RWPE1 (cell line): ENCODE results near the gene KIRREL1.

Experiments
- CTCF ChIA-PET: fragments of 350-600 bp; sonication (Branson Sonifier 250); formaldehyde crosslinking; extraction: SDS; loops from one replicate; lab custom pipeline; 2021; lab: Yijun Ruan, JAX
- POLR2A ChIA-PET: fragments of 400-600 bp; formaldehyde crosslinking; extraction: SDS; loops from one replicate; lab custom pipeline; 2020; ENCODE audit warnings: antibody characterized with exemption; ENCODE audit not compliant: low non-redundant PET; lab: Yijun Ruan, JAX
- DNase-seq: peaks from one replicate; pipeline ENCODE4 v3.0.0; 2012; ENCODE audit warnings: low spot score
- H3K27ac ChIP-seq: fragments of 450-650 bp; 2 replicates; pipeline ENCODE4 v1.5.1; 2017
- TF ChIP-seq, protein P1 (sequence below): fragments of 450-650 bp; conservative IDR thresholded peaks from 2 replicates; pipeline ENCODE4 v1.5.1; 2017; ENCODE audit warnings: low read depth, mild to moderate bottlenecking

Gene KIRREL1

DNA sequence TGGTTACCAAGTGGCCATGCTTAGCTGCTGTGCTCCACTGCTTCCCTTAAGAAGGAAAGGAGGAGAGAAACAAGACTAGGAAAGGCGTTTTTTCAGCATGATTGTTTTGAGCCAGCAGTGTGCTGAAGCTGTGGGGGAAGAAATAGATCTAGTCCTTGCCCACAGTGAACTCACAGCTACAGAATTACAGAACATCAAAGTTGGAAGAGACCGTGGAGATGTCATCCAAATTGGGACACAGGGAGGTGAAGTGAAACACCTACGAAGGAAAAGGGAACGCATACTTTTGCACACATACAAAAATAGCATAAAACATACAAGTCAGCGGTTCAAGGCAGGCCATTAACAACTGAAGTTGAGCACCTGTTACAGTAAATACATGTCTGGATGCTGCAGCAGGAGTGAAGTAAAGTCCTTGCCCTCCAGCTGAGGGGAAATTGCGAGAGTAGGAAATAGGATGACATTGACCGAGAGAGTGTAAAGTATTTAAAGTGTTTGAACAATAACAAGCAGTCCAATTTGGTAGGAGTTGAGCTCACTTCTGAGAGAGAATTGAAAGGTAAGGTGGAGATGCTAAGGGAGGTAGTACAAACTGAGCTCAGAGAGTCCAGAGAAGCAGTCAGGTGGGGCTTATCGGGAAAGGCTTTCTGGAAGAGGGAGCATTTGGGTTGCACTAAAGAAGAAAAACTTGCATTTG, 55.1 kb downstream of the KIRREL1 start:
- ChIA-PET CTCF (interaction anchor here (1.0 kb wide), 1 partner anchor 56 kb away, joined by 4 read pairs; no protein-coding TSS in a partner anchor), POLR2A (no interaction called here)
- TF ChIP-seq, protein P1, sequence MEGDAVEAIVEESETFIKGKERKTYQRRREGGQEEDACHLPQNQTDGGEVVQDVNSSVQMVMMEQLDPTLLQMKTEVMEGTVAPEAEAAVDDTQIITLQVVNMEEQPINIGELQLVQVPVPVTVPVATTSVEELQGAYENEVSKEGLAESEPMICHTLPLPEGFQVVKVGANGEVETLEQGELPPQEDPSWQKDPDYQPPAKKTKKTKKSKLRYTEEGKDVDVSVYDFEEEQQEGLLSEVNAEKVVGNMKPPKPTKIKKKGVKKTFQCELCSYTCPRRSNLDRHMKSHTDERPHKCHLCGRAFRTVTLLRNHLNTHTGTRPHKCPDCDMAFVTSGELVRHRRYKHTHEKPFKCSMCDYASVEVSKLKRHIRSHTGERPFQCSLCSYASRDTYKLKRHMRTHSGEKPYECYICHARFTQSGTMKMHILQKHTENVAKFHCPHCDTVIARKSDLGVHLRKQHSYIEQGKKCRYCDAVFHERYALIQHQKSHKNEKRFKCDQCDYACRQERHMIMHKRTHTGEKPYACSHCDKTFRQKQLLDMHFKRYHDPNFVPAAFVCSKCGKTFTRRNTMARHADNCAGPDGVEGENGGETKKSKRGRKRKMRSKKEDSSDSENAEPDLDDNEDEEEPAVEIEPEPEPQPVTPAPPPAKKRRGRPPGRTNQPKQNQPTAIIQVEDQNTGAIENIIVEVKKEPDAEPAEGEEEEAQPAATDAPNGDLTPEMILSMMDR, result no peak

GRCh38 chr1:158049853-158050252, 56.4 kb downstream of the KIRREL1 start:
- H3K27ac ChIP-seq, result no peak overlapping the region; the same call in 1 of the 2 replicates
- TF ChIP-seq, protein P1, result no peak
- ChIA-PET POLR2A (no interaction called here), CTCF (no interaction called here)
- no peak for DNase-seq

More for the DNA sequence above, 55.1 kb downstream of the KIRREL1 start:
- no peak for DNase-seq
- H3K27ac ChIP-seq, result no peak overlapping the region

- TF ChIP-seq, protein P1, result no peak
- CTCF ChIA-PET, result no interaction called here
- no peak overlapping the region for H3K27ac ChIP-seq
- POLR2A ChIA-PET, result no interaction called here
- no peak for DNase-seq
These were observed 59.8 kb downstream of the KIRREL1 start for GRCh38 chr1:158053276-158053675.

GRCh38 chr1:158054721-158055120, 61.3 kb downstream of the KIRREL1 start:
- TF ChIP-seq, protein P1, result no peak
- no peak overlapping the region for H3K27ac ChIP-seq
- POLR2A ChIA-PET, result no interaction called here
- no peak for DNase-seq
- CTCF ChIA-PET, result interaction anchor here (0.8 kb wide), 1 partner anchor 63 kb away, joined by 4 read pairs; no protein-coding TSS in a partner anchor

DNA sequence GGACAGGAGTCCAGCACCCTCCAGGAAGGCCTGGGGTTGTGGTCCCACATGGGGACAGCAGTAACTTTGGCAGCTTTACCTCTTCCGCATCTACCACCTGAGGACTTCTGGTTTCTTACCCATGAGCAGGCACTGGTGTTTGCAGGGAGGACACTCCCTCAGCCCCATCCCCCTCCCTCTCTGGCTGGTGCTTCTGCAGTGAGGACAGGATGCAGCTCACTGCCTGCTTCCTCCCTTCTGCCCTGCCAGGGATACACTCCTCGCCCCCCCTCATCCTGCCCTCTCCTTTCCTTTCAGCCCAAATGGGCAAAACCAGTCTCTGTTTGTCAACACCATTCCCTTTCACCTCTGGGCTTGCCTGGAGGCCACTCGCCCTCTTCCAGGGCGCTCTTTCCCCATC, 62.4 kb downstream of the KIRREL1 start:
- DNase-seq, result no peak
- peak overlapping the region; percentile 9 for H3K27ac ChIP-seq
- ChIA-PET CTCF (no interaction called here), POLR2A (no interaction called here)
- TF ChIP-seq, protein P1, result no peak

DNA sequence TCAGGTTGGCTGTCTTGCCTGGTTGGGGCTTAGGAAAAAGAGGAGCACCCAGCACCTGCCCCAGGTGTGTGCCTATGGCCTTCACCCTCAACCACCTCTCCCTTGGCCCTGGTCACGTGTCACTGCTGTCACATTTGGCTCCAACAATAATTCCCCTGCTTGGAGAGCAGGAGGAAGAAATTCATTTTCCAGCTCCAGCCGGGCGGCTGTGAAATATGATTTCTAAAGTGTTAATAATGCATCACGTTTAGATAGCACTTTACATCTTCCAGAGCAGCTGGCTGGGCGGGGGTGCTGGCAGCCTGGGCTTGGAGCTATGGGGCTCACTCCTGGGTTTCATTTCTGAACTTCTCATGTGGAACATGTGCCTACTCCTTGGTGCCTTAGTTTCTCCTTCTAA, 63.1 kb downstream of the KIRREL1 start:
- peak overlapping the region; percentile 9 for H3K27ac ChIP-seq
- no peak for DNase-seq
- POLR2A ChIA-PET, result no interaction called here
- TF ChIP-seq, protein P1, result no peak
- CTCF ChIA-PET, result no interaction called here
